DOHH2 (cell line): Measurements from ENCODE around the gene SLC6A16.

Source experiments
- H3F3A ChIP-seq: fragments of 200-600 bp; sonication (generic), shearing (Covaris generic); 2 replicates; pipeline ENCODE4 v1.6.0; 2016; ENCODE audit warnings: antibody characterized with exemption, mild to moderate bottlenecking; ENCODE audit not compliant: control insufficient read depth, insufficient read depth
- H3K27ac ChIP-seq: fragments of 200-600 bp; sonication (generic); 2 replicates; pipeline ENCODE4 v1.5.1; 2014; ENCODE audit warnings: low read depth, mild to moderate bottlenecking, low read length, moderate library complexity
- H3K27me3 ChIP-seq: fragments of 200-600 bp; sonication (generic); 2 replicates; pipeline ENCODE4 v1.6.1; 2014; ENCODE audit warnings: mild to moderate bottlenecking, low read length, mixed read lengths; ENCODE audit not compliant: control insufficient read depth
- H3K36me3 ChIP-seq: fragments of 200-600 bp; sonication (generic); 2 replicates; pipeline ENCODE4 v1.6.1; 2014; ENCODE audit warnings: mild to moderate bottlenecking, low read length, moderate library complexity, mixed read lengths; ENCODE audit not compliant: control insufficient read depth
- H3K4me1 ChIP-seq: fragments of 200-600 bp; sonication (generic); 2 replicates; pipeline ENCODE4 v1.6.1; 2014; ENCODE audit warnings: mild to moderate bottlenecking, low read length, mixed read lengths; ENCODE audit not compliant: control insufficient read depth
- H3K4me2 ChIP-seq: fragments of 200-600 bp; sonication (generic); 2 replicates; pipeline ENCODE4 v1.6.0; 2014; ENCODE audit warnings: mild to moderate bottlenecking, low read length, moderate library complexity
- H3K4me3 ChIP-seq: fragments of 200-600 bp; sonication (generic); 2 replicates; pipeline ENCODE4 v1.5.1; 2014; ENCODE audit warnings: mild to moderate bottlenecking, low read length, mixed read lengths
- H3K79me2 ChIP-seq: fragments of 200-600 bp; sonication (generic); 2 replicates; pipeline ENCODE4 v1.6.1; 2014; ENCODE audit warnings: mild to moderate bottlenecking, low read length, mixed read lengths; ENCODE audit not compliant: control insufficient read depth
- H3K9me2 ChIP-seq: fragments of 200-600 bp; sonication (generic); replicated peaks from 2 replicates; pipeline ENCODE4 v1.6.1; 2014; ENCODE audit warnings: mild to moderate bottlenecking, low read length, mixed read lengths; ENCODE audit not compliant: control insufficient read depth
- H3K9me3 ChIP-seq: fragments of 200-600 bp; sonication (generic); 2 replicates; pipeline ENCODE4 v1.6.1; 2014; ENCODE audit warnings: antibody characterized with exemption, low read length, mixed read lengths; ENCODE audit not compliant: control insufficient read depth, insufficient read depth
- H4K20me1 ChIP-seq: fragments of 200-600 bp; sonication (generic); 2 replicates; pipeline ENCODE4 v1.6.0; 2014; ENCODE audit warnings: low read depth, mild to moderate bottlenecking, antibody characterized with exemption, low read length, moderate library complexity; ENCODE audit not compliant: control insufficient read depth, insufficient read depth
- CTCF ChIP-seq: fragments of 200-600 bp; sonication (generic); IDR thresholded peaks from one replicate; pipeline ENCODE4 v1.5.1; 2014; ENCODE audit warnings: antibody characterized with exemption, mild to moderate bottlenecking, low read depth, low read length; ENCODE audit not compliant: poor library complexity, severe bottlenecking
- EZH2phosphoT487 ChIP-seq: fragments of 200-600 bp; sonication (generic); IDR thresholded peaks from 2 replicates; pipeline ENCODE4 v1.6.1; 2017; ENCODE audit warnings: borderline replicate concordance, mild to moderate bottlenecking, antibody characterized with exemption, low read length, moderate library complexity, mixed read lengths

Gene SLC6A16

GRCh38 chr19:49355909-49356353 is 30.9 kb upstream of the SLC6A16 start:
- Histone ChIP-seq H3K4me2 (peak overlapping the region; percentile 13), H3K27me3 (peaks cover 17% of the 10 kb centered on the region), H3F3A (no peaks in the 10 kb centered on the region), H3K9me2 (no peaks in the 10 kb centered on the region), H3K9me3 (no peaks in the 10 kb centered on the region), H3K27ac (no peak overlapping the region), H3K79me2 (no peaks in the 10 kb centered on the region), H3K4me1 (peaks cover 53% of the 10 kb centered on the region), H3K4me3 (no peak overlapping the region), H4K20me1 (no peaks in the 10 kb centered on the region), H3K36me3 (no peaks in the 10 kb centered on the region)
- no peak for TF ChIP-seq EZH2phosphoT487
- no peak for TF ChIP-seq CTCF

GRCh38 chr19:49349567-49349966 is 24.6 kb upstream of the SLC6A16 start:
- TF ChIP-seq EZH2phosphoT487 = no peak
- no peak for TF ChIP-seq CTCF

GRCh38 chr19:49348305-49349189 is 23.6 kb upstream of the SLC6A16 start:
- H3K4me3 ChIP-seq = peak overlapping the region; percentile 17
- H3F3A ChIP-seq = no peaks in the 10 kb centered on the region; the same call in 1 of the 2 replicates
- H3K36me3 ChIP-seq = no peaks in the 10 kb centered on the region
- no peaks in the 10 kb centered on the region for H4K20me1 ChIP-seq
- peaks cover 6% of the 10 kb centered on the region; the same call in 1 of the 2 replicates for H3K9me3 ChIP-seq
- TF ChIP-seq EZH2phosphoT487 = no peak
- no peak for TF ChIP-seq CTCF
- H3K4me2 ChIP-seq = peak overlapping the region; percentile 15
- H3K4me1 ChIP-seq = peaks cover 26% of the 10 kb centered on the region
- H3K27ac ChIP-seq = peak overlapping the region; percentile 30
- no peaks in the 10 kb centered on the region for H3K27me3 ChIP-seq
- H3K79me2 ChIP-seq = no peaks in the 10 kb centered on the region
- H3K9me2 ChIP-seq = no peaks in the 10 kb centered on the region

More at GRCh38 chr19:49349567-49349966, 24.6 kb upstream of the SLC6A16 start:
- H3K9me2 ChIP-seq = no peaks in the 10 kb centered on the region
- H3K4me2 ChIP-seq = no peak overlapping the region
- H4K20me1 ChIP-seq = no peaks in the 10 kb centered on the region
- H3K79me2 ChIP-seq = no peaks in the 10 kb centered on the region
- H3K36me3 ChIP-seq = no peaks in the 10 kb centered on the region
- H3K4me1 ChIP-seq = peaks cover 36% of the 10 kb centered on the region
- H3K9me3 ChIP-seq = peaks cover 6% of the 10 kb centered on the region; the same call in 1 of the 2 replicates
- H3K27me3 ChIP-seq = no peaks in the 10 kb centered on the region
- H3F3A ChIP-seq = no peaks in the 10 kb centered on the region
- no peak overlapping the region for H3K27ac ChIP-seq
- no peak overlapping the region for H3K4me3 ChIP-seq
